HG03442 (cell line): ENCODE data around the gene PI4KB.
"Not testable (repeated sequence)": the region's sequence is repeated elsewhere in the genome, so short reads cannot be mapped to it uniquely, and the experiment has no call there.

Experiments used
- ATAC-seq: cut with Tn5 transposase; IDR thresholded peaks from one replicate; pipeline ENCODE4 v1.9.1; 2021; ENCODE audit warnings: mild to moderate bottlenecking, moderate library complexity; ENCODE audit not compliant: unreplicated experiment

PI4KB gene

GRCh38 chr1:151327223-151327902, at the start of gene PI4KB:
PI4KB (minus strand) TSS chr1:151327416; CDS start chr1:151316481, 10,935 bp downstream.
- peak; percentile 60 for ATAC-seq

- ATAC-seq, result no peak
These were observed 46.0 kb upstream of the PI4KB start for GRCh38 chr1:151373196-151373595.

GRCh38 chr1:151372058-151372934, 45.1 kb upstream of the PI4KB start, which contains the start of gene SELENBP1:
SELENBP1 (minus strand) TSS chr1:151372705; CDS start chr1:151372641, 64 bp downstream.
- ATAC-seq, result no peak

- ATAC-seq, result no peak
These were observed 44.3 kb upstream of the PI4KB start for GRCh38 chr1:151371370-151372057.

- no peak for ATAC-seq
These were observed 43.1 kb upstream of the PI4KB start for GRCh38 chr1:151370211-151370911.

- no peak for ATAC-seq
These were observed 42.4 kb upstream of the PI4KB start for GRCh38 chr1:151369621-151370048.

GRCh38 chr1:151369302-151369610, 42.0 kb upstream of the PI4KB start:
- no peak for ATAC-seq

GRCh38 chr1:151368393-151369301, 41.4 kb upstream of the PI4KB start:
- no peak for ATAC-seq

GRCh38 chr1:151367658-151368392, 40.6 kb upstream of the PI4KB start:
- no peak for ATAC-seq

GRCh38 chr1:151364996-151365395, 37.8 kb upstream of the PI4KB start:
- ATAC-seq, result no peak

GRCh38 chr1:151362308-151363155, 35.3 kb upstream of the PI4KB start:
- ATAC-seq, result no peak

- no peak for ATAC-seq
These were observed 34.7 kb upstream of the PI4KB start for GRCh38 chr1:151361883-151362282.

- ATAC-seq, result no peak
These were observed 29.5 kb upstream of the PI4KB start for GRCh38 chr1:151356696-151357095.

GRCh38 chr1:151352021-151352718, 25.0 kb upstream of the PI4KB start:
- ATAC-seq, result no peak

- ATAC-seq, result not testable (repeated sequence)
These were observed 23.1 kb upstream of the PI4KB start for GRCh38 chr1:151350323-151350722.

- ATAC-seq, result no peak
These were observed 20.5 kb upstream of the PI4KB start for GRCh38 chr1:151347523-151348246.
